H1 (cell line): ENCODE results near the gene MRTFB. TPM values are rescaled to one million over a fixed set of nuclear protein-coding genes. Genes with fewer than 3 reads are reported as not detected.
"Not testable (repeated sequence)": the region's sequence is repeated elsewhere in the genome, so short reads cannot be mapped to it uniquely, and the experiment has no call there.

Experiments
- CTCF ChIA-PET: fragments of 300-600 bp; sonication (Branson Sonifier 250); formaldehyde crosslinking; loops from one replicate; lab custom pipeline; 2021; ENCODE audit not compliant: partially characterized antibody; lab: Charles Lee
- POLR2A ChIA-PET: fragments of 300-600 bp; sonication (Branson Sonifier 250); formaldehyde crosslinking; loops from one replicate; lab custom pipeline; 2021; ENCODE audit warnings: inconsistent platforms; ENCODE audit not compliant: partially characterized antibody; lab: Charles Lee
- DNase-seq, 2 experiments: peaks; one replicate each; pipeline versions ENCODE4 v3.0.0 to v3.0.0-alpha.2; 2010 to 2022; ENCODE audit warnings: low spot score in 2 of 2, low read depth in 1 of 2, mixed read lengths in 1 of 2
- FAIRE-seq: peaks from 2 replicates; lab custom pipeline; 2011; peaks lifted over from hg19 to GRCh38; lab: Jason Lieb, UNC
- H2AFZ ChIP-seq: 2 replicates; pipeline ENCODE4 v1.8.1; 2012; ENCODE audit warnings: low read length, inconsistent platforms
- H2AK5ac ChIP-seq: 2 replicates; pipeline ENCODE4 v1.6.1; 2013; ENCODE audit warnings: low read depth, low read length
- H2BK120ac ChIP-seq: replicated peaks from 2 replicates; pipeline ENCODE3; 2013; ENCODE audit warnings: low read depth, low read length, inconsistent platforms
- H2BK12ac ChIP-seq: 2 replicates; pipeline ENCODE4 v1.6.1; 2013; ENCODE audit warnings: low read depth, low read length
- H2BK15ac ChIP-seq: 2 replicates; pipeline ENCODE4 v1.6.1; 2013; ENCODE audit warnings: low read length
- H2BK20ac ChIP-seq: 2 replicates; pipeline ENCODE4 v1.6.1; 2013; ENCODE audit warnings: low read length
- H2BK5ac ChIP-seq: 2 replicates; pipeline ENCODE4 v1.6.1; 2013; ENCODE audit warnings: low read depth, low read length
- H3K14ac ChIP-seq: 2 replicates; pipeline ENCODE4 v1.6.1; 2013; ENCODE audit warnings: inconsistent platforms; ENCODE audit not compliant: insufficient read length
- H3K18ac ChIP-seq: 2 replicates; pipeline ENCODE4 v1.6.1; 2013; ENCODE audit warnings: low read length; ENCODE audit errors: extremely low read depth
- H3K23ac ChIP-seq: 2 replicates; pipeline ENCODE4 v1.6.1; 2013; ENCODE audit warnings: inconsistent platforms; ENCODE audit not compliant: insufficient read length
- H3K23me2 ChIP-seq: 2 replicates; pipeline ENCODE4 v1.6.1; 2013; ENCODE audit warnings: low read depth, low read length
- H3K27ac ChIP-seq: 2 replicates; pipeline ENCODE4 v1.6.1; 2011; ENCODE audit warnings: low read depth, low read length, inconsistent platforms
- H3K27me3 ChIP-seq, 4 experiments: replicated peaks in 1 of 4; 1 replicate in 1 of 4; 2 replicates in 3 of 4; pipeline versions ENCODE4 v1.6.1 to v1.8.1; 2011 to 2013; ENCODE audit warnings: low read length in 3 of 4, mild to moderate bottlenecking in 3 of 4, inconsistent platforms in 2 of 4, mixed read lengths in 2 of 4, moderate library complexity in 1 of 4; ENCODE audit not compliant: control insufficient read depth in 3 of 4, insufficient read depth in 3 of 4; ENCODE audit errors: extremely low read depth in 1 of 4
- H3K36me3 ChIP-seq, 4 experiments: 2 replicates each; pipeline versions ENCODE4 v1.6.1 to v1.8.1; 2011 to 2013; ENCODE audit warnings: mild to moderate bottlenecking in 4 of 4, low read length in 3 of 4, moderate library complexity in 2 of 4, control low read depth in 1 of 4, inconsistent platforms in 1 of 4; ENCODE audit not compliant: insufficient read depth in 4 of 4, control insufficient read depth in 2 of 4
- H3K4ac ChIP-seq: replicated peaks from 2 replicates; pipeline ENCODE3; 2013; ENCODE audit warnings: low read length, low read depth, mixed read lengths, inconsistent platforms; ENCODE audit not compliant: insufficient read length
- H3K4me1 ChIP-seq, 4 experiments: replicated peaks in 1 of 4; 1 replicate in 1 of 4; 2 replicates in 3 of 4; pipeline versions ENCODE4 v1.6.1 to v1.8.1; 2011 to 2013; ENCODE audit warnings: low read length in 3 of 4, inconsistent platforms in 2 of 4, mixed read lengths in 1 of 4; ENCODE audit not compliant: insufficient read depth in 4 of 4, control insufficient read depth in 3 of 4
- H3K4me2 ChIP-seq, 2 experiments: 2 replicates each; pipeline versions ENCODE4 v1.6.1 to v1.8.1; 2011 to 2013; ENCODE audit warnings: low read depth in 2 of 2, low read length in 2 of 2, control low read depth in 1 of 2, inconsistent platforms in 1 of 2, mild to moderate bottlenecking in 1 of 2; ENCODE audit not compliant: insufficient read depth in 1 of 2
- H3K4me3 ChIP-seq, 4 experiments: fragments of 200-600, 300-600 bp in 1 of 4; sonication (generic), shearing (Covaris generic), sonication (Bioruptor Twin) in 1 of 4; 2 replicates each; pipeline versions ENCODE4 v1.5.1 to v1.8.1; 2011 to 2016; ENCODE audit warnings: low read length in 4 of 4, low read depth in 3 of 4, control low read depth in 2 of 4, inconsistent platforms in 2 of 4, mild to moderate bottlenecking in 2 of 4, mixed read lengths in 1 of 4, moderate library complexity in 1 of 4; ENCODE audit not compliant: insufficient read depth in 2 of 4; ENCODE audit errors: extremely low read depth in 1 of 4
- H3K56ac ChIP-seq: replicated peaks from 2 replicates; pipeline ENCODE3; 2013; ENCODE audit warnings: low read depth, mild to moderate bottlenecking, mixed read lengths, low read length, inconsistent platforms; ENCODE audit not compliant: insufficient read length
- H3K79me1 ChIP-seq: 2 replicates; pipeline ENCODE4 v1.6.1; 2013; ENCODE audit warnings: low read depth, low read length, control low read depth
- H3K79me2 ChIP-seq, 2 experiments: 2 replicates each; pipeline versions ENCODE4 v1.6.1 to v1.8.1; 2012 to 2013; ENCODE audit warnings: low read length in 2 of 2, mild to moderate bottlenecking in 2 of 2, inconsistent platforms in 1 of 2; ENCODE audit not compliant: insufficient read depth in 2 of 2, control insufficient read depth in 1 of 2
- H3K9ac ChIP-seq, 4 experiments: replicated peaks in 1 of 4; 1 replicate in 1 of 4; 2 replicates in 3 of 4; pipeline versions ENCODE4 v1.6.1 to v1.8.1; 2011 to 2013; ENCODE audit warnings: low read depth in 3 of 4, low read length in 3 of 4, control low read depth in 2 of 4, mild to moderate bottlenecking in 2 of 4, moderate library complexity in 2 of 4, inconsistent platforms in 1 of 4; ENCODE audit errors: extremely low read depth in 1 of 4
- H3K9me3 ChIP-seq, 2 experiments: 2 replicates each; pipeline versions ENCODE4 v1.6.1 to v1.8.1; 2012 to 2013; ENCODE audit warnings: mild to moderate bottlenecking in 2 of 2, moderate library complexity in 2 of 2, control low read depth in 1 of 2, inconsistent platforms in 1 of 2, low read depth in 1 of 2, low read length in 1 of 2, mixed read lengths in 1 of 2; ENCODE audit not compliant: insufficient read depth in 2 of 2
- H4K20me1 ChIP-seq, 2 experiments: replicated peaks in 1 of 2; 2 replicates each; pipeline versions ENCODE3 to v1.8.1; 2011 to 2013; ENCODE audit warnings: inconsistent platforms in 2 of 2, low read length in 2 of 2, mild to moderate bottlenecking in 1 of 2; ENCODE audit not compliant: insufficient read depth in 2 of 2, control insufficient read depth in 1 of 2
- H4K5ac ChIP-seq: 2 replicates; pipeline ENCODE4 v1.6.1; 2013; ENCODE audit warnings: low read length, low read depth, mixed read lengths, inconsistent platforms; ENCODE audit not compliant: insufficient read length
- H4K8ac ChIP-seq: 2 replicates; pipeline ENCODE4 v1.8.0; 2013; ENCODE audit warnings: mild to moderate bottlenecking, moderate library complexity, low read length, inconsistent platforms; ENCODE audit not compliant: insufficient read depth; ENCODE audit errors: extremely low read depth
- H4K91ac ChIP-seq: replicated peaks from 2 replicates; pipeline ENCODE3; 2013; ENCODE audit warnings: low read length, mixed read lengths, inconsistent platforms; ENCODE audit not compliant: insufficient read length
- WGBS, 2 experiments: shearing (Covaris generic) in 1 of 2; methylation state at CpG; one replicate each; pipeline versions ENCODE4 v1.1.6 to v1.1.7; 2013 to 2015; ENCODE audit warnings: low lambda C conversion rate in 2 of 2, mixed read lengths in 2 of 2, inconsistent platforms in 1 of 2, low coverage in 1 of 2, missing lambda C conversion rate in 1 of 2; ENCODE audit not compliant: insufficient replicate concordance in 2 of 2, insufficient coverage in 1 of 2, insufficient read length in 1 of 2; ENCODE audit errors: extremely low coverage in 1 of 2, missing lambda C conversion rate in 1 of 2; 5-methylcytosine and 5-hydroxymethylcytosine counted together
- polyA plus RNA-seq, 7 experiments: library from polyadenylated mRNA; depleted of rRNA in 3 of 7; stranded (reverse) in 5 of 7; unstranded in 2 of 7; fragments of >200 nt in 5 of 7; fragments of 200-250 nt in 2 of 7; gene quantifications; 1 replicate in 5 of 7; 2 replicates in 1 of 7; 4 replicates in 1 of 7; pipeline versions ENCODE4 v1.2.1 to v1.2.3, GENCODE V29; 2011 to 2013; ENCODE audit warnings: missing spikeins in 2 of 7, mixed read lengths in 2 of 7
- total RNA-seq: library from RNA; stranded (reverse); fragmentation: NEBNext Ultra II Directional; extraction: Animal tissue kit (Norgen Biotek cat#: 25700); gene quantifications from 2 replicates; pipeline ENCODE4 v1.2.1, GENCODE V29; 2021

Gene MRTFB
- total and polyA plus RNA-seq, 2 of the 8 experiments (the other 6 are each of a cell fraction or from before 2014, with no cell fraction given) = 13.5 to 34.9 TPM

DNA sequence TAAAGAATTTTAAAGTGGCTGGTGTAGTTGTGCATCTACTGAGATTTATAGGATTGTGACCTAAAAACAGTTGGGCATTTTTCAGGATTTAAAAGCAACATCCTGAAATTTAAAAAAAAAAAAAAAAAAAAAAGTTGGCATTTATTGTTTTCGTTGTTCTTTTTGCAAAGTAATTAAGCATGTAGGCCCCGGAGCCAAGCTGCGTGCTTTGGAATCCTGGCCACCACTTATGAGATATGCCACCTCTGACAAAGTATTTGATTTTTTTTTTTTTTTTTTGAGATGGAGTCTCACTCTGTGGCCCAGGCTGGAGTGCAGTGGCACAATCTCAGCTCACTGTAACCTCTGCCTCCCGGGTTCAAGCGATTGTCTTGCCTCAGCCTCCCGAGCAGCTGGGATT, 112.8 kb downstream of the MRTFB start:
- H4K5ac ChIP-seq, H3K79me1 ChIP-seq, H2BK12ac ChIP-seq, H3K4me2 ChIP-seq, H3K23ac ChIP-seq, H2AFZ ChIP-seq, H4K91ac ChIP-seq, POLR2A ChIA-PET, H3K9me3 ChIP-seq, H3K27ac ChIP-seq, H2BK120ac ChIP-seq, H2BK5ac ChIP-seq, H3K14ac ChIP-seq, H3K4me3 ChIP-seq, H4K20me1 ChIP-seq, H2BK20ac ChIP-seq, H3K27me3 ChIP-seq, H3K18ac ChIP-seq, H3K56ac ChIP-seq, DNase-seq, H2AK5ac ChIP-seq, H3K4ac ChIP-seq, H3K36me3 ChIP-seq, H2BK15ac ChIP-seq, H3K79me2 ChIP-seq, H4K8ac ChIP-seq, FAIRE-seq, H3K23me2 ChIP-seq, H3K9ac ChIP-seq: not testable (repeated sequence)
- peaks cover 3 to 15% (median 7%) of the 10 kb centered on the region in 4 experiments for H3K4me1 ChIP-seq
- 90% methylated on average over 5 of the region's 6 CpGs; no CpG with 5 or more reads in 1 of the 2 experiments for WGBS, 2 experiments
- CTCF ChIA-PET = interaction anchor here (1.1 to 1.2 kb wide), 2 partner anchors 26 to 76 kb away, joined by 3 to 4 read pairs; no protein-coding TSS in a partner anchor
